Caco-2 (cell line): ENCODE measurements around the gene BCL7C. TPM values are rescaled to one million over a fixed set of nuclear protein-coding genes. Genes with fewer than 3 reads are reported as not detected.
A peak's percentile ranks its signal among the peaks of the same experiment; 100 is the strongest.

Experiments
- BruUV-seq: library from RNA; stranded (reverse); fragments of 400-500 nt; replicated peaks from 2 replicates; lab custom pipeline; 2021; lab: Mats Ljungman, UMichigan
- CTCF ChIA-PET: fragments of 300-600 bp; sonication (Branson Sonifier 250); formaldehyde crosslinking; loops from one replicate; lab custom pipeline; 2022; ENCODE audit warnings: antibody characterized with exemption; lab: Charles Lee
- POLR2A ChIA-PET: fragments of 300-600 bp; sonication (Branson Sonifier 250); formaldehyde crosslinking; loops from one replicate; lab custom pipeline; 2022; ENCODE audit warnings: antibody characterized with exemption; lab: Charles Lee
- DNase-seq, 2 experiments: peaks; one replicate each; pipeline versions ENCODE4 v3.0.0 to v3.0.0-alpha.2; 2020 to 2022
- H3K27me3 ChIP-seq: replicated peaks from 2 replicates; pipeline ENCODE4 v1.6.0; 2011; ENCODE audit warnings: low read length; ENCODE audit not compliant: control insufficient read depth, insufficient read depth
- H3K36me3 ChIP-seq: 2 replicates; pipeline ENCODE4 v1.5.1; 2011; ENCODE audit warnings: low read length; ENCODE audit not compliant: control insufficient read depth, insufficient read depth
- H3K4me1 ChIP-seq: fragments of 250-450 bp; sonication (Bioruptor Pico); 2 replicates; pipeline ENCODE4 v1.5.1; 2020; ENCODE audit warnings: mild to moderate bottlenecking
- H3K4me3 ChIP-seq: 2 replicates; pipeline ENCODE4 v1.5.1; 2011; ENCODE audit warnings: low read depth, mild to moderate bottlenecking, control low read depth, low read length
- H3K9me3 ChIP-seq: fragments of 250-450 bp; sonication (Bioruptor Pico); 2 replicates; pipeline ENCODE4 v1.5.1; 2020; ENCODE audit warnings: mild to moderate bottlenecking, moderate library complexity
- H3K27ac Mint-ChIP-seq: one replicate; pipeline ENCODE4 v1.8.0; 2022; ENCODE audit warnings: mixed read lengths; ENCODE audit not compliant: unreplicated experiment
- H3K27me3 Mint-ChIP-seq: one replicate; pipeline ENCODE4 v1.8.0; 2022; ENCODE audit warnings: mixed read lengths; ENCODE audit not compliant: insufficient read depth, unreplicated experiment
- H3K36me3 Mint-ChIP-seq: one replicate; pipeline ENCODE4 v1.8.0; 2022; ENCODE audit warnings: mild to moderate bottlenecking, mixed read lengths; ENCODE audit not compliant: insufficient read depth, unreplicated experiment
- H3K4me1 Mint-ChIP-seq: one replicate; pipeline ENCODE4 v1.8.0; 2022; ENCODE audit warnings: low read depth, mixed read lengths; ENCODE audit not compliant: unreplicated experiment
- H3K4me3 Mint-ChIP-seq: one replicate; pipeline ENCODE4 v1.8.0; 2022; ENCODE audit warnings: mild to moderate bottlenecking, moderate library complexity, mixed read lengths; ENCODE audit not compliant: unreplicated experiment
- H3K9me3 Mint-ChIP-seq: one replicate; pipeline ENCODE4 v1.8.0; 2022; ENCODE audit warnings: mixed read lengths; ENCODE audit not compliant: unreplicated experiment
- CTCF ChIP-seq, 2 experiments: fragments of 200-600 bp in 1 of 2; IDR thresholded peaks; 1 replicate in 1 of 2; 2 replicates in 1 of 2; pipeline versions ENCODE4 v1.5.1 to v1.8.0; 2011 to 2022; ENCODE audit warnings: antibody characterized with exemption in 1 of 2, control low read depth in 1 of 2, inconsistent platforms in 1 of 2, low read depth in 1 of 2, low read length in 1 of 2, mild to moderate bottlenecking in 1 of 2, moderate library complexity in 1 of 2; ENCODE audit not compliant: insufficient read depth in 1 of 2, severe bottlenecking in 1 of 2, unreplicated experiment in 1 of 2
- intact Hi-C: fragments of 100-400 bp; cut with micrococcal nuclease; formaldehyde crosslinking; loops from one replicate; pipeline ENCODE4 v1.10.0; 2022; ENCODE audit not compliant: unreplicated experiment
- total RNA-seq: library from RNA; stranded (reverse); gene quantifications from 2 replicates; pipeline ENCODE4 v1.2.3, GENCODE V29; 2022

The BCL7C gene
- total RNA-seq, 1 experiment from 2014 or later: 17.7 TPM

GRCh38 chr16:30850246-30850645 is 43.6 kb downstream of the BCL7C start:
- H3K4me1 ChIP-seq: peaks cover 11% of the 10 kb centered on the region; the same call in 1 of the 2 replicates
- H3K27ac Mint-ChIP-seq: no peak overlapping the region
- no peaks in the 10 kb centered on the region for H3K36me3 Mint-ChIP-seq
- no peaks in the 10 kb centered on the region for H3K36me3 ChIP-seq
- H3K27me3 Mint-ChIP-seq: no peaks in the 10 kb centered on the region
- no peaks in the 10 kb centered on the region for H3K27me3 ChIP-seq
- DNase-seq: no peak
- H3K4me3 Mint-ChIP-seq: no peak overlapping the region
- CTCF ChIA-PET: no interaction called here
- peaks cover 4% of the 10 kb centered on the region for H3K4me1 Mint-ChIP-seq
- H3K9me3 ChIP-seq: no peaks in the 10 kb centered on the region
- TF ChIP-seq CTCF (IDR thresholded peaks at IDR 0.05; ENCODE audit: insufficient read depth in 1 of 2, low read depth in 1 of 2, low read length in 1 of 2, severe bottlenecking in 1 of 2, unreplicated experiment in 1 of 2): no peak
- no TSS peak for BruUV-seq
- no peak overlapping the region for H3K4me3 ChIP-seq
- intact Hi-C loops: no loop called here
- POLR2A ChIA-PET: no interaction called here
- H3K9me3 Mint-ChIP-seq: no peaks in the 10 kb centered on the region

- Mint-ChIP-seq H3K4me3 (no peak overlapping the region), H3K36me3 (no peaks in the 10 kb centered on the region), H3K9me3 (peaks cover 5% of the 10 kb centered on the region), H3K27me3 (no peaks in the 10 kb centered on the region), H3K4me1 (peaks cover 5% of the 10 kb centered on the region), H3K27ac (no peak overlapping the region)
- ChIA-PET CTCF (interaction anchor here (0.6 kb wide), 1 partner anchor 30 kb away, joined by 3 read pairs; no protein-coding TSS in a partner anchor), POLR2A (no interaction called here)
- H3K27me3 ChIP-seq: no peaks in the 10 kb centered on the region
- no peak overlapping the region for H3K4me3 ChIP-seq
- peaks cover 5% of the 10 kb centered on the region; the same call in 1 of the 2 replicates for H3K4me1 ChIP-seq
- TF ChIP-seq CTCF (IDR thresholded peaks at IDR 0.05; ENCODE audit: insufficient read depth in 1 of 2, low read depth in 1 of 2, low read length in 1 of 2, severe bottlenecking in 1 of 2, unreplicated experiment in 1 of 2): no peak
- H3K9me3 ChIP-seq: no peaks in the 10 kb centered on the region
- no TSS peak for BruUV-seq
- intact Hi-C loops: no loop called here
- DNase-seq: no peak
- H3K36me3 ChIP-seq: no peaks in the 10 kb centered on the region
Measured at GRCh38 chr16:30846649-30847402, 47.1 kb downstream of the BCL7C start.

- H3K36me3 ChIP-seq: no peaks in the 10 kb centered on the region
- H3K9me3 Mint-ChIP-seq: peaks cover 9% of the 10 kb centered on the region
- ChIA-PET POLR2A (interaction anchor here (0.5 kb wide), 1 partner anchor 490 kb away, joined by 3 read pairs; no protein-coding TSS in a partner anchor), CTCF (interaction anchor here (0.5 to 1.9 kb wide), 17 partner anchors 10 to 297 kb away, joined by 3 to 13 read pairs (median 4); partner anchors contain the start of gene CTF1)
- H3K4me3 Mint-ChIP-seq: no peak overlapping the region
- no peak overlapping the region for H3K4me3 ChIP-seq
- BruUV-seq: no TSS peak
- H3K27me3 Mint-ChIP-seq: no peaks in the 10 kb centered on the region
- peak; percentile 83 to 87 for DNase-seq
- H3K36me3 Mint-ChIP-seq: no peaks in the 10 kb centered on the region
- no peaks in the 10 kb centered on the region for H3K27me3 ChIP-seq
- no peak overlapping the region for H3K27ac Mint-ChIP-seq
- H3K4me1 Mint-ChIP-seq: peaks cover 5% of the 10 kb centered on the region
- TF ChIP-seq CTCF (IDR thresholded peaks at IDR 0.05; ENCODE audit: insufficient read depth in 1 of 2, low read depth in 1 of 2, low read length in 1 of 2, severe bottlenecking in 1 of 2, unreplicated experiment in 1 of 2): peak; percentile 78 to 84
- H3K9me3 ChIP-seq: no peaks in the 10 kb centered on the region; the same call in 1 of the 2 replicates
- intact Hi-C loops: loop anchor here (1.0 kb wide), 4 partner anchors 30 to 97 kb away; partner anchors contain the start of gene CTF1
- peaks cover 11% of the 10 kb centered on the region for H3K4me1 ChIP-seq
Measured at GRCh38 chr16:30844671-30845449, 49.0 kb downstream of the BCL7C start.
